HepG2 (cell line): Measurements from ENCODE around the gene MYO3B. TPM values are rescaled to one million over a fixed set of nuclear protein-coding genes. Genes with fewer than 3 reads are reported as not detected.

Experiments used
- ATF7 ChIP-seq, 2 experiments: fragments of 450-650 bp in 1 of 2; sonication (generic) in 1 of 2; formaldehyde crosslinking in 1 of 2; IDR thresholded peaks; 2 replicates each; pipeline versions ENCODE4 v1.4.0 to v1.6.1; 2016 to 2020; ENCODE audit warnings: antibody characterized with exemption in 1 of 2, mild to moderate bottlenecking in 1 of 2, missing genetic modification reagents in 1 of 2
- BCL6 ChIP-seq: IDR thresholded peaks from 2 replicates; pipeline ENCODE4 v1.6.1; 2016; ENCODE audit warnings: missing genetic modification reagents, missing compliant biosample characterization
- BHLHE40 ChIP-seq: IDR thresholded peaks from 2 replicates; pipeline ENCODE4 v1.6.1; 2011; ENCODE audit warnings: low read length, improper control_type of control experiment
- DPF2 ChIP-seq: sonication (generic); formaldehyde crosslinking; IDR thresholded peaks from 2 replicates; pipeline ENCODE4 v1.4.0; 2020; ENCODE audit warnings: mild to moderate bottlenecking, low read depth, missing genetic modification reagents, borderline replicate concordance
- FOXO1 ChIP-seq: sonication (generic); formaldehyde crosslinking; IDR thresholded peaks from 2 replicates; pipeline ENCODE4 v1.4.0; 2020; ENCODE audit warnings: missing genetic modification reagents
- FOXP1 ChIP-seq, 2 experiments: fragments of 450-650 bp in 1 of 2; IDR thresholded peaks; 2 replicates each; pipeline ENCODE4 v1.6.1; 2017 to 2018; ENCODE audit warnings: antibody characterized with exemption in 1 of 2
- MAFF ChIP-seq: IDR thresholded peaks from 2 replicates; pipeline ENCODE4 v1.6.1; 2011; ENCODE audit warnings: low read depth, low read length, improper control_type of control experiment
- MED13 ChIP-seq: sonication (generic); formaldehyde crosslinking; IDR thresholded peaks from 2 replicates; pipeline ENCODE4 v1.5.0; 2020; ENCODE audit warnings: missing genetic modification reagents
- MEF2D ChIP-seq: sonication (generic); formaldehyde crosslinking; IDR thresholded peaks from 2 replicates; pipeline ENCODE4 v1.5.1; 2020; ENCODE audit warnings: mild to moderate bottlenecking, missing genetic modification reagents
- MTF1 ChIP-seq: sonication (generic); formaldehyde crosslinking; IDR thresholded peaks from 2 replicates; pipeline ENCODE4 v1.5.0; 2020; ENCODE audit warnings: missing genetic modification reagents
- MXD3 ChIP-seq: IDR thresholded peaks from 2 replicates; pipeline ENCODE4 v1.6.1; 2016; ENCODE audit warnings: mild to moderate bottlenecking, missing biosample characterization, missing genetic modification reagents
- NFE2 ChIP-seq: sonication (generic); formaldehyde crosslinking; IDR thresholded peaks from 2 replicates; pipeline ENCODE4 v1.4.0; 2020; ENCODE audit warnings: missing genetic modification reagents
- NFE2L1 ChIP-seq: sonication (generic); formaldehyde crosslinking; IDR thresholded peaks from 2 replicates; pipeline ENCODE4 v1.4.0; 2020; ENCODE audit warnings: missing genetic modification reagents, mild to moderate bottlenecking, borderline replicate concordance
- PAWR ChIP-seq: sonication (generic); formaldehyde crosslinking; IDR thresholded peaks from 2 replicates; pipeline ENCODE4 v1.4.0; 2020; ENCODE audit warnings: missing genetic modification reagents, mild to moderate bottlenecking, borderline replicate concordance
- POLR2AphosphoS5 ChIP-seq: IDR thresholded peaks from 2 replicates; pipeline ENCODE4 v1.6.1; 2012; ENCODE audit warnings: low read depth, low read length
- PRMT3 ChIP-seq: sonication (generic); formaldehyde crosslinking; IDR thresholded peaks from 2 replicates; pipeline ENCODE4 v1.8.1; 2022; ENCODE audit warnings: low read depth, mild to moderate bottlenecking, moderate library complexity, missing genetic modification reagents, borderline replicate concordance
- RARG ChIP-seq: sonication (generic); formaldehyde crosslinking; IDR thresholded peaks from 2 replicates; pipeline ENCODE4 v1.4.0; 2020; ENCODE audit warnings: low read depth, mild to moderate bottlenecking, missing genetic modification reagents
- SMAD1 ChIP-seq: sonication (generic); formaldehyde crosslinking; IDR thresholded peaks from 2 replicates; pipeline ENCODE4 v1.4.0; 2020; ENCODE audit warnings: missing genetic modification reagents, low read depth, mild to moderate bottlenecking, borderline replicate concordance
- SP2 ChIP-seq: sonication (generic); formaldehyde crosslinking; IDR thresholded peaks from 2 replicates; pipeline ENCODE4 v1.5.1; 2020; ENCODE audit warnings: mild to moderate bottlenecking, missing genetic modification reagents
- SRSF9 ChIP-seq: fragments of 200-400 bp; formaldehyde crosslinking; IDR thresholded peaks from 2 replicates; pipeline ENCODE4 v1.6.1; 2018; ENCODE audit warnings: borderline replicate concordance, mild to moderate bottlenecking, low read depth, low read length; ENCODE audit not compliant: insufficient read depth, poor library complexity, severe bottlenecking
- STAT5B ChIP-seq: sonication (generic); formaldehyde crosslinking; IDR thresholded peaks from 2 replicates; pipeline ENCODE4 v1.4.0; 2020; ENCODE audit warnings: missing genetic modification reagents
- TARDBP ChIP-seq: sonication (generic); formaldehyde crosslinking; IDR thresholded peaks from 2 replicates; pipeline ENCODE4 v1.8.0; 2022; ENCODE audit warnings: mild to moderate bottlenecking, missing genetic modification reagents
- TBX3 ChIP-seq: fragments of 450-650 bp; IDR thresholded peaks from 2 replicates; pipeline ENCODE4 v1.6.1; 2017; ENCODE audit warnings: antibody characterized with exemption, mild to moderate bottlenecking, inconsistent platforms, borderline replicate concordance
- TCF7 ChIP-seq: sonication (generic); IDR thresholded peaks from 2 replicates; pipeline ENCODE4 v1.6.1; 2016; ENCODE audit warnings: antibody characterized with exemption, low read depth
- TSC22D2 ChIP-seq: sonication (generic); formaldehyde crosslinking; IDR thresholded peaks from 2 replicates; pipeline ENCODE4 v1.5.1; 2020; ENCODE audit warnings: missing genetic modification reagents, mild to moderate bottlenecking, borderline replicate concordance
- ZBTB21 ChIP-seq: sonication (generic); formaldehyde crosslinking; IDR thresholded peaks from 2 replicates; pipeline ENCODE4 v1.4.0; 2020; ENCODE audit warnings: missing genetic modification reagents
- ZNF30 ChIP-seq: sonication (generic); formaldehyde crosslinking; IDR thresholded peaks from 2 replicates; pipeline ENCODE4 v1.5.0; 2020; ENCODE audit warnings: mild to moderate bottlenecking, missing genetic modification reagents
- ZNF331 ChIP-seq: sonication (generic); formaldehyde crosslinking; IDR thresholded peaks from 2 replicates; pipeline ENCODE4 v1.4.0; 2020; ENCODE audit warnings: missing genetic modification reagents
- ZNF44 ChIP-seq: sonication (generic); formaldehyde crosslinking; IDR thresholded peaks from 2 replicates; pipeline ENCODE4 v1.5.1; 2020; ENCODE audit warnings: mild to moderate bottlenecking, missing genetic modification reagents
- ZNF543 ChIP-seq: sonication (generic); formaldehyde crosslinking; IDR thresholded peaks from 2 replicates; pipeline ENCODE4 v1.4.0; 2020; ENCODE audit warnings: mild to moderate bottlenecking, missing genetic modification reagents
- ZNF605 ChIP-seq: sonication (generic); formaldehyde crosslinking; IDR thresholded peaks from 2 replicates; pipeline ENCODE4 v1.8.0; 2022; ENCODE audit warnings: mild to moderate bottlenecking, missing genetic modification reagents
- ZNF674 ChIP-seq: sonication (generic); formaldehyde crosslinking; IDR thresholded peaks from 2 replicates; pipeline ENCODE4 v1.5.0; 2020; ENCODE audit warnings: low read depth, mild to moderate bottlenecking, missing genetic modification reagents
- ZNF7 ChIP-seq: IDR thresholded peaks from 2 replicates; pipeline ENCODE4 v1.6.1; 2016; ENCODE audit warnings: missing biosample characterization, missing genetic modification reagents
- ZNF746 ChIP-seq: sonication (generic); formaldehyde crosslinking; IDR thresholded peaks from 2 replicates; pipeline ENCODE4 v1.8.0; 2022; ENCODE audit warnings: mild to moderate bottlenecking, missing genetic modification reagents
- ZNF75D ChIP-seq: sonication (generic); formaldehyde crosslinking; IDR thresholded peaks from 2 replicates; pipeline ENCODE4 v1.8.1; 2023; ENCODE audit warnings: missing genetic modification reagents, mild to moderate bottlenecking, borderline replicate concordance
- ZNF776 ChIP-seq: sonication (generic); formaldehyde crosslinking; IDR thresholded peaks from 2 replicates; pipeline ENCODE4 v1.4.0; 2020; ENCODE audit warnings: mild to moderate bottlenecking, missing genetic modification reagents
- polyA plus RNA-seq, 8 experiments: library from polyadenylated mRNA; depleted of rRNA in 3 of 8; stranded (reverse) in 7 of 8; unstranded in 1 of 8; fragments of >200 nt; fragmentation: Illumina TruSeq in 4 of 8; extraction: Trizol in 4 of 8; gene quantifications; 2 replicates each; pipeline versions ENCODE4 v1.2.1 to v1.2.3, GENCODE V29; 2011 to 2016; ENCODE audit warnings: low read depth in 4 of 8, missing spikeins in 1 of 8, mixed read lengths in 1 of 8; ENCODE audit not compliant: insufficient read depth in 1 of 8
- total RNA-seq, 5 experiments: library from RNA; depleted of rRNA; stranded (reverse); fragments of >200 nt; fragmentation: Illumina TruSeq; extraction: Trizol; gene quantifications; 2 replicates each; pipeline ENCODE4 v1.2.3, GENCODE V29; 2016; ENCODE audit warnings: low read depth in 1 of 5

MYO3B gene
- total and polyA plus RNA-seq, 2 of the 13 experiments (the other 11 are each of a cell fraction or from before 2014, with no cell fraction given): 0.01 TPM; not detected in 1

DNA sequence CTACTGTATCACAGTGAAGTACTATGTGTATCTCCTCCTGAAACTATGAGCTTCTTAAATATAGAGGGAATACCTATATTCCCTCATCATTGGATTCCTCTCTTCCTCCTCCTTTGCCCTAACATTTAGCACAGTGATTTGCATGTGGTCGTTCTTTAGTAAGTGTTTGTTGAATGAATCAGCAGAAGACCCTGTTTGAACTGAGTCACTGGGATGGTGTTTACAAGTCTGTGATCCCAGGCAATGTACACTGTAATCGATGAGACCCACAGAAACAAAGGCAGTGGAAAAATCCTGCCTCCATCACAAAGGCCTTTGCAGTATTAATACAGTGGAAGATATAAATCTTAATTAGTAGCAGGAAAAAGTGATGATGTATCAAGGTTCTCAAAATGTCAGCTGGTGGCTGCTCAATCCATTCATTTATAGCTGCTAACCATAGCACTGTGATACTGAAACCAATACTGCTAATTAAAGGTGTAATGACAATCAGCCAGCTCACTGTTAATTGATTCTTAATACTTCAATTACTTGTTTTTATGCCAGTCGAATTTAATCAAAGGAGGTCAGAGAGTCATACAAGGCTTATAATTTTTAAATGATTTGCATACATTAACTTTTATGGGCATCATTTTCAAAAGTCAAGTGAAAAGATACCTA, 20.8 kb upstream of the MYO3B start (continued):
- TF ChIP-seq TSC22D2: no peak
- TF ChIP-seq TARDBP (CRISPR knock-in tag): no peak
- TF ChIP-seq SMAD1 (CRISPR knock-in tag): no peak
- TF ChIP-seq ZNF30 (CRISPR knock-in tag): no peak
- TF ChIP-seq NFE2 (CRISPR knock-in tag): peak; percentile 88
- peak; percentile 94 for TF ChIP-seq FOXO1 (CRISPR knock-in tag)
- no peak for TF ChIP-seq MTF1 (CRISPR knock-in tag)
- TF ChIP-seq ZNF746 (CRISPR knock-in tag): no peak
- TF ChIP-seq RARG (CRISPR knock-in tag): no peak
- peak; percentile 73 for TF ChIP-seq TCF7
- no peak for TF ChIP-seq PAWR (CRISPR knock-in tag)
- TF ChIP-seq FOXP1 (IDR thresholded peaks at IDR 0.05): peak; percentile 81; the same call in 1 of the 2 replicates
- TF ChIP-seq FOXP1 (CRISPR knock-in tag; IDR thresholded peaks at IDR 0.05): peak; percentile 92
- TF ChIP-seq ZNF75D (CRISPR knock-in tag): no peak
- peak; percentile 48; the same call in 1 of the 2 replicates for TF ChIP-seq ZNF331 (CRISPR knock-in tag)
- no peak for TF ChIP-seq ZBTB21 (CRISPR knock-in tag)
- no peak for TF ChIP-seq POLR2AphosphoS5
- TF ChIP-seq ZNF44 (CRISPR knock-in tag): no peak
- no peak for TF ChIP-seq MXD3 (CRISPR knock-in tag)
- TF ChIP-seq BHLHE40: no peak
- no peak for TF ChIP-seq PRMT3
- TF ChIP-seq STAT5B (CRISPR knock-in tag): no peak
- peak; percentile 74 for TF ChIP-seq MAFF
- no peak for TF ChIP-seq ZNF776 (CRISPR knock-in tag)
- TF ChIP-seq ZNF605 (CRISPR knock-in tag): no peak
- no peak for TF ChIP-seq SRSF9
- peak; percentile 76 for TF ChIP-seq BCL6 (CRISPR knock-in tag)
- TF ChIP-seq ZNF543 (CRISPR knock-in tag): no peak
- TF ChIP-seq TBX3: peak; percentile 33; the same call in 1 of the 2 replicates
- TF ChIP-seq ATF7 (IDR thresholded peaks at IDR 0.05): no peak
- TF ChIP-seq ATF7 (CRISPR knock-in tag; IDR thresholded peaks at IDR 0.05): no peak
- TF ChIP-seq ZNF674: no peak
- no peak for TF ChIP-seq MED13 (CRISPR knock-in tag)
- TF ChIP-seq SP2 (CRISPR knock-in tag): no peak
- no peak for TF ChIP-seq NFE2L1 (CRISPR knock-in tag)
- no peak for TF ChIP-seq MEF2D (CRISPR knock-in tag)
- peak; percentile 59; the same call in 1 of the 2 replicates for TF ChIP-seq DPF2
- TF ChIP-seq ZNF7: no peak
